Suppressor macrophage (primary cell): ENCODE results near the gene EDDM13.
"Not testable (repeated sequence)": the region's sequence is repeated elsewhere in the genome, so short reads cannot be mapped to it uniquely, and the experiment has no call there.

Experiments used
- DNase-seq, 4 experiments: peaks; one replicate each; pipeline ENCODE4 v3.0.0-alpha.2; 2020 to 2022

EDDM13 gene

DNA sequence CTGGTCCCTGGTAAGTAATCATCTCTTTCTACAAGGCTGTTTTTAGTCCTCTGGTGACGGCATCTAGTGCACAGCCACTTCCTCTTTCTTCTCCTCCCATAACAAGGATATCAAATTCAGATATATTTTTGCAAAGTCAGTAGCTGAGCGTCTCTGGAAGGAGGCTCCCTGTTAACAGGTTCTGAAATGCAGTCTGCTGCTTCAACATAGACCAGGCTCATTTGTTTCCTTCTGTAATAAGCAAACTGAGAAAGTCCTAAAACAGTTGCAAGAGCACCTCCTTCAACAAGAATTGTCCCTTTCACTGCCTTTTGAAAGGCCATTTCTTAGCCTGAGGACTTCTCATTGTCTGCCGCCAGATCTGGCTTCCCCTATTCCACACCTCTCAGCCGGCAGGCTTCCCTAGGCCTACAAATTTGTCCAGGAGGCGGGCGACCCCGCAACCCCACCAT lies 49.5 kb downstream of the EDDM13 start:
- DNase-seq = peak; percentile 67 to 85 (median 76)

GRCh38 chr19:56324436-56324835 lies 51.9 kb downstream of the EDDM13 start:
- DNase-seq = peak; percentile 50 to 85 (median 68)

DNA sequence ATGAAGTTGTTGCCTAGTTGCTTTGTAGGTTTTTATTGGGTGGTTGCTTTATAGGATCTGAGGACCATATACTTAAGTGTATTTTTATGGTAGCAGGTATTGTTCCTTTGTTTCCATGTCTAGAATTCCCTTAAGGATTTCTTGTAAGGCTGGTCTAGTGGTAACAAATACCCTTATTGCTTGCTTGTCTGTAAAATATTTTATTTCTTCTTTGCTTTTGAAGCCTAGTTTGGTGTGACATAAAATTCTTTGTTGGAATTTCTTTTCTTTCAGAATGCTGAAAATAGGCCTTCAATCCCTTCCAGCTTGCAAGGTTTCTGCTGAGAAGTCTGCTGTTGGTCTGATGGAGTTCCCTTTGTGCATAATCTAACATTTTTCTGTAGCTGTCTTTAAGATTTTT lies 60.1 kb downstream of the EDDM13 start:
- no peak for DNase-seq

DNA sequence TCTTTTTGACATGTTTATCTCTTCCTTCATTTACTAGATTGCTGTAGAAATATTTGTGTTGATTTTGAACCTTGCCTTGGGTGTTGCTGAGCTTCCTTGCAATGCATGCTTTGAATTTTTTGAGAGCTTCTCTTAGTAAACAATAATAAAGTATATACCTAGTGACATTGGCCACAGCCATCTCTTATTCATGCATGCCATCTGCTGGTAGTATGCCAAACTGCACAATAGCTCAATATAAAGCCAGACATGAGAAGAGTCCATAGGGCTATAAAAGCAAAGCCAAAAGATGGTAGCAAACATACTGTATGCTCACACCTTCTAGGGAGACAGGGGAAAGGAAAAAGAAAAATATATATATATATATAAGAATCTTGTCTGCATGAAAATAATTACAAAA lies 61.0 kb downstream of the EDDM13 start:
- peak; percentile 79 to 86 (median 83) for DNase-seq

DNA sequence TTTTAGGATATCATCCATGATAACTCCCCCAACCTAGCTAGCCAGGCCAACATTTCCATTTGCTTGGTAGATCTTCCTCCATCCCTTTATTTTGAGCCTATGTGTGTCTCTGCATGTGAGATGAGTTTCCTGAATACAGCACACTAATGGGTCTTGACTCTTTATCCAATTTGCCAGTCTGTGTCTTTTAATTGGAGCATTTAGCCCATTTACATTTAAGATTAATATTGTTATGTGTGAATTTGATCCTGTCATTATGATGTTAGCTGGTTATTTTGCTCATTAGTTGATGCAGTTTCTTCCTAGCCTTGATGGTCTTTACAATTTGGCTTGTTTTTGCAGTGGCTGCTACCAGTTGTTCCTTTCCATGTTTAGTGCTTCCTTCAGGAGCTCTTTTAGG lies 62.8 kb downstream of the EDDM13 start:
- DNase-seq = not testable (repeated sequence)

GRCh38 chr19:56337077-56337476 lies 64.5 kb downstream of the EDDM13 start:
- DNase-seq = not testable (repeated sequence)

- DNase-seq = not testable (repeated sequence)
These were observed 66.5 kb downstream of the EDDM13 start for GRCh38 chr19:56339031-56339430.

- no peak for DNase-seq
These were observed 69.4 kb downstream of the EDDM13 start for GRCh38 chr19:56341948-56342347.

DNA sequence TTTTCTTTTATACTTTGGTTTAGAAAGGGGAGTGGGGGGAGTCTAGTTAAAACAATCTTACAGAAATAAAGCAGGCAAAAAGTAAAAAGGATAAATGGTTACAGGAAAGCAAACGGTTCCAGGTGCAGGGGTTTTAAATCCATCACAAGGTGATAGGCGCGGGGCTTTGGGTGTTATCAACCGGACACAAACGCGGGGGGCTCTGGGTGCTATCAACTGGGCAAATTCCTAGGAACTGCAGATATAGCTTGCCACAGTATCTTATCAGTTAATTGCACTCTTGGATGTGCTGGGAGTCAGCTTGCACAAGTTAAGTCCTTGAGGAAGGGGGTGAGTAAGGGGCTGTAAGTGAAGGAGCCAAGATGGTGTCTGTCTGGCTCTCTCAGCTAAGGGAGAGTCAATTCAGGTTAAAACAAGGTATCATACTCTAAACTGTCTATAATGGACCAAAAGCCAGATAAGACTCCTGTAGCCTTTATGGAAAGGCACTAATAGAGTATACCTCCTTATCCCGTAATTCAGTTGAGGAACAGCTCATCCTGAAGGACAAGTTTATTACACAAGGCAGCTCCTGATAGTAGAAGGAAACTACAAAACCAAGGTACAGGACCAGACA lies 74.7 kb downstream of the EDDM13 start:
- DNase-seq = no peak

DNA sequence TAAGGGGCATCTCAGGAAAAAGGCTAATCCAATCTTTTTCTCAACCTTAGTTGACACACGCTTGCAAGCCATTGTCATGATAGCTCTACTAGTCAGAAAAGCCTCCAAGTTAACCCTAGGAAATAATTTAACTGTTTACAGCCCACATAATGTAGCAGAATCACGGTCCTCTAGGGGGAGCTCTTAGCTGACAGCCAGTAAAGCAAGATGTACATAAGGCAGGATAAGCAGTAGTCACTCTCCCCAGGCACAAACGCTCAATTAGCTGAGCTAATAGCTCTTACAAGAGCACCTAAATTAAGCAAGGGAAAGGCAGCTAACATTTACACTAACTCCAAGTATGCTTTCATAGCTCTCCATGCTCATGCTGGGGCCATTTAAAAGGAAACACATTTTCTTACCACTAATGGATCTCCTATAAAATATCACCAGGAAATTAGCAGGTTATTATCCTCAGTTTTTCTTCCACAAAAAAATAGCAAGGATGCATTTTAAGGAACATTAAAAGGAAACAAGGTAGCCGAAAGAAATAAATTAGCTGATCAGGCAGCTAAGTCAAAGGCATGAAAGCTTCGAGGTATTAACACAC lies 75.8 kb downstream of the EDDM13 start:
- peak; percentile 18 to 47 (median 31) for DNase-seq

- DNase-seq = peak; percentile 74 to 80 (median 76)
These were observed 78.0 kb downstream of the EDDM13 start for GRCh38 chr19:56350416-56351045.

DNA sequence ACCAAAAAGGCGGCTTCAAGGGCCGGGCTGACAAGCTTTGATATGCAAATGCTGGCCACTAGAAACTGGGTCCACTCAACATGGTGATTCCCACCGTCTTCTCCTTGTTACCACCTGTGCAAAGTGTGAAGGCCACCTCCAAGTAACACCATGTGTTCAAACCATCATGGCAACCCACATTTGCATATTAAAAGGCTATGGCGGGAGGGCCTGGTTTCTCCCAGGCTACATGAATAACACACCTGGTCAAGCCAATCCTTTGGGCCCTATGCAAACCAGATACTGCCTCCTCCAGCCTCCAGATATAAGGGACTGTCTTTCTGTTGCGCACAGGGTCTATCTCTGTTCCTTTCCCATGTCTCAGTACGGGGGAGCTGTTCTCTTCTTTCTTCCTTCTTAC lies 78.7 kb downstream of the EDDM13 start:
- DNase-seq = no peak

- DNase-seq = no peak
These were observed 83.0 kb downstream of the EDDM13 start for GRCh38 chr19:56355517-56355916.

- no peak for DNase-seq
These were observed 84.4 kb downstream of the EDDM13 start for GRCh38 chr19:56356944-56357343.
